IMR-90 (cell line): ENCODE measurements around the gene CENPT. TPM values are rescaled to one million over a fixed set of nuclear protein-coding genes. Genes with fewer than 3 reads are reported as not detected.
A peak's percentile ranks its signal among the peaks of the same experiment; 100 is the strongest.

Experiments used
- ATAC-seq: fragments of 200-7000 bp; cut with Tn5 transposase; 2 replicates; pipeline ENCODE4 v1.9.1; 2020; ENCODE audit warnings: low read depth, mild to moderate bottlenecking, moderate library complexity
- BruUV-seq: library from RNA; stranded (reverse); fragments of 400-500 nt; replicated peaks from 2 replicates; lab custom pipeline; 2021; lab: Mats Ljungman, UMichigan
- CTCF ChIA-PET: fragments of 300-600 bp; formaldehyde crosslinking; extraction: SDS; loops from one replicate; lab custom pipeline; 2021; ENCODE audit warnings: antibody characterized with exemption; lab: Yijun Ruan, JAX
- POLR2A ChIA-PET: fragments of 300-600 bp; sonication (Branson Sonifier 250); formaldehyde crosslinking; loops from one replicate; lab custom pipeline; 2022; ENCODE audit warnings: antibody characterized with exemption; ENCODE audit not compliant: unreplicated experiment; lab: Charles Lee
- DNase-seq: peaks from one replicate; pipeline ENCODE4 v3.0.0; 2013
- H2AFZ ChIP-seq: replicated peaks from 2 replicates; pipeline ENCODE3; 2013; ENCODE audit warnings: low read length, mild to moderate bottlenecking; ENCODE audit not compliant: poor library complexity
- H2AK5ac ChIP-seq: 2 replicates; pipeline ENCODE4 v1.6.1; 2013; ENCODE audit warnings: low read depth, low read length, inconsistent platforms
- H2AK9ac ChIP-seq: replicated peaks from 2 replicates; pipeline ENCODE3; 2013; ENCODE audit warnings: mild to moderate bottlenecking, low read depth, low read length, moderate library complexity; ENCODE audit not compliant: poor library complexity
- H2BK120ac ChIP-seq: 2 replicates; pipeline ENCODE4 v1.6.1; 2013; ENCODE audit warnings: low read depth, low read length, inconsistent platforms
- H2BK15ac ChIP-seq: 3 replicates; pipeline ENCODE4 v1.6.1; 2013; ENCODE audit warnings: low read depth, low read length, inconsistent platforms
- H2BK20ac ChIP-seq: 2 replicates; pipeline ENCODE4 v1.6.1; 2013; ENCODE audit warnings: low read depth, mild to moderate bottlenecking, inconsistent platforms, low read length, moderate library complexity
- H2BK5ac ChIP-seq: 2 replicates; pipeline ENCODE4 v1.6.1; 2013; ENCODE audit warnings: mild to moderate bottlenecking, low read depth, low read length, inconsistent platforms; ENCODE audit not compliant: poor library complexity, severe bottlenecking
- H3K14ac ChIP-seq: replicated peaks from 2 replicates; pipeline ENCODE4 v1.6.1; 2013; ENCODE audit warnings: low read depth, low read length, inconsistent platforms
- H3K18ac ChIP-seq: 2 replicates; pipeline ENCODE4 v1.6.1; 2013; ENCODE audit warnings: low read depth, low read length, control low read depth
- H3K23ac ChIP-seq: 2 replicates; pipeline ENCODE4 v1.6.1; 2013; ENCODE audit warnings: low read depth, low read length, inconsistent platforms
- H3K27ac ChIP-seq: 2 replicates; pipeline ENCODE4 v1.5.1; 2013; ENCODE audit warnings: mild to moderate bottlenecking, control low read depth, low read length; ENCODE audit not compliant: insufficient read depth
- H3K27me3 ChIP-seq: 2 replicates; pipeline ENCODE4 v1.6.1; 2013; ENCODE audit warnings: low read length; ENCODE audit not compliant: control insufficient read depth, insufficient read depth
- H3K36me3 ChIP-seq: 2 replicates; pipeline ENCODE4 v1.6.1; 2013; ENCODE audit warnings: low read length, mixed read lengths; ENCODE audit not compliant: control insufficient read depth, insufficient read depth
- H3K4ac ChIP-seq: 2 replicates; pipeline ENCODE4 v1.6.1; 2013; ENCODE audit warnings: low read depth, low read length, inconsistent platforms
- H3K4me1 ChIP-seq: 2 replicates; pipeline ENCODE4 v1.6.1; 2013; ENCODE audit warnings: low read length, mixed read lengths; ENCODE audit not compliant: control insufficient read depth, insufficient read depth
- H3K4me2 ChIP-seq: 2 replicates; pipeline ENCODE4 v1.6.1; 2013; ENCODE audit warnings: low read depth, mild to moderate bottlenecking, control low read depth, low read length, moderate library complexity
- H3K4me3 ChIP-seq: 2 replicates; pipeline ENCODE4 v1.5.1; 2013; ENCODE audit warnings: low read depth, mild to moderate bottlenecking, control low read depth, low read length, moderate library complexity; ENCODE audit not compliant: insufficient read depth
- H3K56ac ChIP-seq: 2 replicates; pipeline ENCODE4 v1.6.1; 2013; ENCODE audit warnings: low read length, inconsistent platforms; ENCODE audit not compliant: insufficient read depth; ENCODE audit errors: extremely low read depth
- H3K79me1 ChIP-seq, 2 experiments: 2 replicates each; pipeline ENCODE4 v1.6.1; 2013; ENCODE audit warnings: low read length in 2 of 2, inconsistent platforms in 1 of 2, low read depth in 1 of 2
- H3K9ac ChIP-seq: 2 replicates; pipeline ENCODE4 v1.6.1; 2013; ENCODE audit warnings: low read depth, low read length, control low read depth
- H3K9me1 ChIP-seq: 2 replicates; pipeline ENCODE4 v1.6.1; 2013; ENCODE audit warnings: low read length, inconsistent platforms; ENCODE audit not compliant: insufficient read depth
- H3K9me3 ChIP-seq: 2 replicates; pipeline ENCODE4 v1.6.1; 2013; ENCODE audit warnings: low read length; ENCODE audit not compliant: control insufficient read depth, insufficient read depth
- H4K20me1 ChIP-seq: 2 replicates; pipeline ENCODE4 v1.6.1; 2013; ENCODE audit warnings: low read length, inconsistent platforms; ENCODE audit not compliant: insufficient read depth
- H4K5ac ChIP-seq: 2 replicates; pipeline ENCODE4 v1.6.1; 2013; ENCODE audit warnings: mild to moderate bottlenecking, low read depth, low read length, control low read depth
- H4K8ac ChIP-seq, 2 experiments: 2 replicates each; pipeline ENCODE4 v1.6.1; 2013; ENCODE audit warnings: low read depth in 2 of 2, low read length in 2 of 2, control low read depth in 1 of 2, inconsistent platforms in 1 of 2
- H4K91ac ChIP-seq: 2 replicates; pipeline ENCODE4 v1.6.1; 2013; ENCODE audit warnings: low read depth, low read length, inconsistent platforms; ENCODE audit not compliant: insufficient read depth
- BHLHE40 ChIP-seq: fragments of 150-350 bp; IDR thresholded peaks from 2 replicates; pipeline ENCODE4 v1.6.1; 2016; ENCODE audit warnings: mild to moderate bottlenecking, low read depth, low read length
- CTCF ChIP-seq: conservative IDR thresholded peaks from 2 replicates; pipeline ENCODE4 v1.5.1; 2012; ENCODE audit warnings: mild to moderate bottlenecking, low read depth, low read length, improper control_type of control experiment
- ELK1 ChIP-seq: fragments of 150-350 bp; IDR thresholded peaks from 2 replicates; pipeline ENCODE4 v1.6.1; 2016; ENCODE audit warnings: low read depth, mild to moderate bottlenecking, low read length, moderate library complexity, borderline replicate concordance
- FOS ChIP-seq: fragments of 150-350 bp; IDR thresholded peaks from 2 replicates; pipeline ENCODE4 v1.6.1; 2016; ENCODE audit warnings: low read depth, low read length
- MXI1 ChIP-seq: IDR thresholded peaks from 2 replicates; pipeline ENCODE4 v1.6.1; 2012; ENCODE audit warnings: low read depth, mild to moderate bottlenecking, low read length, moderate library complexity, borderline replicate concordance
- RAD21 ChIP-seq: IDR thresholded peaks from 2 replicates; pipeline ENCODE4 v1.6.1; 2012; ENCODE audit warnings: low read length, improper control_type of control experiment
- RFX5 ChIP-seq: IDR thresholded peaks from 2 replicates; pipeline ENCODE4 v1.8.0; 2012; ENCODE audit warnings: low read depth, mild to moderate bottlenecking, low read length, moderate library complexity
- SMC3 ChIP-seq: fragments of 150-350 bp; IDR thresholded peaks from 2 replicates; pipeline ENCODE4 v1.6.1; 2016; ENCODE audit warnings: low read depth, mild to moderate bottlenecking, antibody characterized with exemption, low read length, moderate library complexity
- WGBS, 2 experiments: methylation state at CpG; one replicate each; pipeline versions ENCODE4 v1.1.5 to v1.1.7; 2013; ENCODE audit warnings: missing lambda C conversion rate in 2 of 2; ENCODE audit not compliant: insufficient read length in 1 of 2; ENCODE audit errors: extremely low coverage in 2 of 2; 5-methylcytosine and 5-hydroxymethylcytosine counted together
- dilution Hi-C: fragments of 300-500 bp; cut with HindIII; formaldehyde crosslinking; loops from one replicate; pipeline ENCODE4 v1.14.3; 2018; ENCODE audit warnings: low sequenced_read_pairs; ENCODE audit not compliant: unreplicated experiment
- in situ Hi-C: fragments of 300-500 bp; cut with MboI; formaldehyde crosslinking; loops from 3 replicates; pipeline ENCODE4 v1.14.3; 2019; ENCODE audit warnings: low sequenced_read_pairs, inconsistent platforms, mixed read lengths
- intact Hi-C: fragments of 100-400 bp; cut with micrococcal nuclease; formaldehyde crosslinking; loops from 2 replicates; pipeline ENCODE4 v1.10.0; 2022
- polyA plus RNA-seq, 3 experiments: library from polyadenylated mRNA; depleted of rRNA; stranded (reverse); fragments of >200 nt; gene quantifications; 2 replicates each; pipeline ENCODE4 v1.2.3, GENCODE V29; 2012; ENCODE audit warnings: low replicate concordance in 1 of 3
- total RNA-seq: library from RNA; depleted of rRNA; stranded (reverse); fragments of >200 nt; gene quantifications from 2 replicates; pipeline ENCODE4 v1.2.3, GENCODE V29; 2012

Gene CENPT
- total and polyA plus RNA-seq, 2 of the 4 experiments (the other 2 are of a cell fraction) = 33.3 to 83.1 TPM

GRCh38 chr16:67806428-67807147 lies 40.9 kb downstream of the CENPT start, which contains the start of the genes RANBP10 and TSNAXIP1 (continued):
- no peak for TF ChIP-seq RAD21
- TF ChIP-seq RFX5 = no peak
- peak; percentile 74 for TF ChIP-seq MXI1

GRCh38 chr16:67805718-67806427 lies 41.6 kb downstream of the CENPT start:
- H3K4me3 ChIP-seq = peak overlapping the region; percentile 76
- H3K14ac ChIP-seq = peak overlapping the region; percentile 76
- peak overlapping the region; percentile 22; the same call in 1 of the 2 replicates for H3K56ac ChIP-seq
- peaks cover 9% of the 10 kb centered on the region for H3K36me3 ChIP-seq
- peak overlapping the region; percentile 99 for H2AK9ac ChIP-seq
- in situ Hi-C loops = no loop called here
- intact Hi-C loops = loop anchor here (5.0 to 10.0 kb wide), 3 partner anchors 89 to 281 kb away; partner anchors contain the start of genes GFOD2 and RIPOR1
- H3K27ac ChIP-seq = peak overlapping the region; percentile 28
- 0% methylated on average over 3 of the region's 26 CpGs; no CpG with 5 or more reads in 1 of the 2 experiments for WGBS, 2 experiments
- ATAC-seq (peak; percentile 1), DNase-seq (no peak)
- dilution Hi-C loops = no loop called here
- no peaks in the 10 kb centered on the region for H3K27me3 ChIP-seq
- H2BK120ac ChIP-seq = no peak overlapping the region
- peak overlapping the region; percentile 24 to 57; a peak in 1 of 4 replicates for H4K8ac ChIP-seq
- peak overlapping the region; percentile 75 for H3K9ac ChIP-seq
- peak overlapping the region; percentile 98 for H3K4me2 ChIP-seq
- no peaks in the 10 kb centered on the region for H3K9me3 ChIP-seq
- H2BK15ac ChIP-seq = no peak overlapping the region
- peaks cover 6% of the 10 kb centered on the region for H3K4me1 ChIP-seq
- peak overlapping the region; percentile 95 for H3K23ac ChIP-seq
- TF ChIP-seq MXI1 (no peak), RAD21 (no peak), FOS (no peak), ELK1 (no peak), BHLHE40 (no peak), CTCF (no peak), SMC3 (no peak), RFX5 (no peak)
- no TSS peak for BruUV-seq
- CTCF ChIA-PET = interaction anchor here (1.8 kb wide), 1 partner anchor 11 kb away, joined by 19 read pairs; no protein-coding TSS in a partner anchor
- H3K18ac ChIP-seq = no peak overlapping the region
- H3K9me1 ChIP-seq = peaks cover 10% of the 10 kb centered on the region
- peaks cover 16 to 55% of the 10 kb centered on the region in 2 experiments for H3K79me1 ChIP-seq
- POLR2A ChIA-PET = interaction anchor here (0.8 kb wide), 1 partner anchor 59 kb away, joined by 3 read pairs; no protein-coding TSS in a partner anchor
- peak overlapping the region; percentile 96 for H2AFZ ChIP-seq
- peak overlapping the region; percentile 74 for H3K4ac ChIP-seq
- peak overlapping the region; percentile 87 for H2AK5ac ChIP-seq
- H4K5ac ChIP-seq = no peak overlapping the region
- H2BK20ac ChIP-seq = no peak overlapping the region
- H2BK5ac ChIP-seq = peak overlapping the region; percentile 14
- peaks cover 15% of the 10 kb centered on the region; the same call in 1 of the 2 replicates for H4K20me1 ChIP-seq
- peak overlapping the region; percentile 32 for H4K91ac ChIP-seq
